Sigmoid colon (tissue), 7 donors: ENCODE data around the gene NPAS2. TPM values are rescaled to one million over a fixed set of nuclear protein-coding genes. Genes with fewer than 3 reads are reported as not detected.

Experiments
- DNase-seq: peaks from one replicate; pipeline ENCODE4 v3.0.0-alpha.2; 2019
- H3K27ac ChIP-seq, 4 donors: fragments of 200-600 bp; sonication (generic); one replicate each; pipeline ENCODE4 v1.5.1; 2016 to 2019; ENCODE audit warnings: mild to moderate bottlenecking in 1 of 4
- H3K27me3 ChIP-seq, 3 donors: fragments of 200-600 bp; sonication (generic); one replicate each; pipeline ENCODE4 v1.5.1; 2019; ENCODE audit warnings: mild to moderate bottlenecking in 1 of 3
- H3K36me3 ChIP-seq, 4 donors: fragments of 200-600 bp; sonication (generic); one replicate each; pipeline ENCODE4 v1.5.1; 2016 to 2019
- H3K4me1 ChIP-seq, 4 donors: fragments of 200-600 bp; sonication (generic); one replicate each; pipeline ENCODE4 v1.5.1; 2017 to 2019
- H3K4me3 ChIP-seq, 4 donors: fragments of 200-600 bp; sonication (generic); one replicate each; pipeline ENCODE4 v1.5.1; 2017 to 2019; ENCODE audit warnings: mild to moderate bottlenecking in 2 of 4, moderate library complexity in 1 of 4
- H3K9me3 ChIP-seq, 4 donors: fragments of 200-600 bp in 3 of 4; sonication (generic) in 3 of 4; one replicate each; pipeline versions ENCODE4 v1.5.1 to v1.6.1; 2013 to 2019
- EP300 ChIP-seq, 4 donors: sonication (generic); formaldehyde crosslinking; IDR thresholded peaks; one replicate each; pipeline ENCODE4 v1.6.1; 2017; ENCODE audit warnings: antibody characterized with exemption in 4 of 4
- POLR2A ChIP-seq, 2 donors: fragments of 450-650 bp; IDR thresholded peaks; one replicate each; pipeline ENCODE4 v1.6.1; 2016; ENCODE audit warnings: antibody characterized with exemption in 2 of 2, mild to moderate bottlenecking in 2 of 2, moderate library complexity in 2 of 2
- POLR2AphosphoS5 ChIP-seq, 4 donors: sonication (generic); formaldehyde crosslinking; IDR thresholded peaks; one replicate each; pipeline ENCODE4 v1.6.1; 2017; ENCODE audit warnings: antibody characterized with exemption in 4 of 4
- WGBS, 2 donors: extraction: QIAGEN DNeasy Blood & Tissue Kit; methylation state at CpG; one replicate each; pipeline ENCODE4 v1.1.7; 2013; 5-methylcytosine and 5-hydroxymethylcytosine counted together
- intact Hi-C: fragments of 100-400 bp; cut with DNase I; formaldehyde crosslinking; loops from one replicate; pipeline ENCODE4 v1.15.1; 2023
- polyA plus RNA-seq, 3 donors: library from polyadenylated mRNA; stranded (reverse); fragments of 200-250 nt; gene quantifications; one replicate each; pipeline ENCODE4 v1.2.3, GENCODE V29; 2013
- total RNA-seq, 4 donors: library from RNA; depleted of rRNA; stranded (reverse); fragments of >200 nt; gene quantifications; one replicate each; pipeline ENCODE4 v1.1.0, GENCODE V29; 2016
- TF ChIP-seq, protein P1 (sequence below), 4 experiments: fragments of 450-650 bp in 3 of 4; fragments of 200-600 bp in 1 of 4; IDR thresholded peaks; one replicate each; pipeline ENCODE4 v1.5.1; 2016 to 2019; ENCODE audit warnings: antibody characterized with exemption in 4 of 4, mild to moderate bottlenecking in 3 of 4, moderate library complexity in 2 of 4
- donor health status: healthy with polysubstance abuse.
- donor health status: Bipolar disorder and iron deficiency.
- donor health status: healthy.

NPAS2 gene
- total and polyA plus RNA-seq, 7 donors, result 14.2 to 53.9 (median 23.2) TPM

DNA sequence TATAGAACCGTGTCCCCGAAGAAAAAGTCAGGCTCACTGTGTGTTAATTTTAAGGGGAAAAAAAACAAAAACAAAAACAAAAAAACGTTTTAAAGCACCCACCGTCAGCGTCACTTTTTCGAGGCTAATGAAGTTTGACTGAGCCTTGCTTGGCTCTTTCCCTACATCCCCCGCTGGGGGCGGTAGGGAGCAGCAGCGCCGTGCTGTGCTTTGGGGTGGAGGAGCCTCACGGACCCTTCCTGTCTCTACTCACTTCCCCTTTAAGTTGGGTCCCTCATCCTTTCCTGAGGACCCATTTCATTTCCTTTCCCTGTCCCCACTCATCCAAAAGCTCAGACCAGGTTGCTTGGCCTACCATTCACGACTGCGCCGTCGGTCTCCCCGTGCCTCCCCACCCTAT lies 99.4 kb downstream of the NPAS2 start:
- H3K9me3 ChIP-seq, result no peaks in the 10 kb centered on the region
- H3K27me3 ChIP-seq, result no peaks in the 10 kb centered on the region
- no peak overlapping the region for H3K27ac ChIP-seq
- intact Hi-C loops, result no loop called here
- DNase-seq, result no peak
- no peak overlapping the region for H3K4me3 ChIP-seq
- 49 to 85% methylated on average over 16 of the region's 16 CpGs for WGBS, 2 donors
- peaks cover 0 to 11% (median 3%) of the 10 kb centered on the region in 4 donors for H3K4me1 ChIP-seq
- TF ChIP-seq POLR2A (IDR thresholded peaks at IDR 0.05) (no peak), EP300 (IDR thresholded peaks at IDR 0.05) (no peak), POLR2AphosphoS5 (IDR thresholded peaks at IDR 0.05) (no peak)
- TF ChIP-seq, protein P1, sequence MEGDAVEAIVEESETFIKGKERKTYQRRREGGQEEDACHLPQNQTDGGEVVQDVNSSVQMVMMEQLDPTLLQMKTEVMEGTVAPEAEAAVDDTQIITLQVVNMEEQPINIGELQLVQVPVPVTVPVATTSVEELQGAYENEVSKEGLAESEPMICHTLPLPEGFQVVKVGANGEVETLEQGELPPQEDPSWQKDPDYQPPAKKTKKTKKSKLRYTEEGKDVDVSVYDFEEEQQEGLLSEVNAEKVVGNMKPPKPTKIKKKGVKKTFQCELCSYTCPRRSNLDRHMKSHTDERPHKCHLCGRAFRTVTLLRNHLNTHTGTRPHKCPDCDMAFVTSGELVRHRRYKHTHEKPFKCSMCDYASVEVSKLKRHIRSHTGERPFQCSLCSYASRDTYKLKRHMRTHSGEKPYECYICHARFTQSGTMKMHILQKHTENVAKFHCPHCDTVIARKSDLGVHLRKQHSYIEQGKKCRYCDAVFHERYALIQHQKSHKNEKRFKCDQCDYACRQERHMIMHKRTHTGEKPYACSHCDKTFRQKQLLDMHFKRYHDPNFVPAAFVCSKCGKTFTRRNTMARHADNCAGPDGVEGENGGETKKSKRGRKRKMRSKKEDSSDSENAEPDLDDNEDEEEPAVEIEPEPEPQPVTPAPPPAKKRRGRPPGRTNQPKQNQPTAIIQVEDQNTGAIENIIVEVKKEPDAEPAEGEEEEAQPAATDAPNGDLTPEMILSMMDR (IDR thresholded peaks at IDR 0.05), result peak in 1 of 4 experiments; percentile 13
- H3K36me3 ChIP-seq, result no peaks in the 10 kb centered on the region

DNA sequence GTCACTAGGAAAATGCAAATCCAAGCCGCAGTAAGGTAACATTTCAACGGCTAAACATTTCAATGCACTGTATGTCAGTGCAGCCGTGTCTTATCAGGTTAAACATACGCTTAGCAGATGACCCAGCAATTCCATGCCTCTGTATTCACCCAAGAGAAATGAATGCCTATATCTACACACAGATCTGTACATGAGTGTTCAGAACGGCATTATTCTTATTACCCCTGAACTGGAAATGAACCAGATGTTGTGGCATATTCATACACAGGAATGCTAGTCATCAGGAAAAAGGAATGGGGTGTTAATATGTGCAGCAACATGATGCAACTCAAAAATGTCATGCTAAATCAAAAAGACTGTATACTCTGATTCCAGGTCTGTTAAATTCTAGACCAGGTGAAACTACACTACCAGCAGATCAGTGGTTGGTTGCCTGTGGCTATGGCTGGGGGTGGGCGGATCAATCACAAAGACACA lies 101.8 kb downstream of the NPAS2 start:
- intact Hi-C loops, result no loop called here
- Histone ChIP-seq H3K27me3 (no peaks in the 10 kb centered on the region), H3K36me3 (peaks cover 0 to 11% (median 0%) of the 10 kb centered on the region in 4 donors), H3K4me3 (no peak overlapping the region), H3K9me3 (no peaks in the 10 kb centered on the region), H3K4me1 (peaks cover 0 to 16% (median 7%) of the 10 kb centered on the region in 4 donors), H3K27ac (no peak overlapping the region)
- 75 to 77% methylated on average over 6 of the region's 6 CpGs for WGBS, 2 donors
- no peak for TF ChIP-seq EP300 (IDR thresholded peaks at IDR 0.05)
- TF ChIP-seq POLR2A (IDR thresholded peaks at IDR 0.05), result no peak
- TF ChIP-seq POLR2AphosphoS5 (IDR thresholded peaks at IDR 0.05), result no peak
- TF ChIP-seq, protein P1 (IDR thresholded peaks at IDR 0.05), result no peak
- no peak for DNase-seq

DNA sequence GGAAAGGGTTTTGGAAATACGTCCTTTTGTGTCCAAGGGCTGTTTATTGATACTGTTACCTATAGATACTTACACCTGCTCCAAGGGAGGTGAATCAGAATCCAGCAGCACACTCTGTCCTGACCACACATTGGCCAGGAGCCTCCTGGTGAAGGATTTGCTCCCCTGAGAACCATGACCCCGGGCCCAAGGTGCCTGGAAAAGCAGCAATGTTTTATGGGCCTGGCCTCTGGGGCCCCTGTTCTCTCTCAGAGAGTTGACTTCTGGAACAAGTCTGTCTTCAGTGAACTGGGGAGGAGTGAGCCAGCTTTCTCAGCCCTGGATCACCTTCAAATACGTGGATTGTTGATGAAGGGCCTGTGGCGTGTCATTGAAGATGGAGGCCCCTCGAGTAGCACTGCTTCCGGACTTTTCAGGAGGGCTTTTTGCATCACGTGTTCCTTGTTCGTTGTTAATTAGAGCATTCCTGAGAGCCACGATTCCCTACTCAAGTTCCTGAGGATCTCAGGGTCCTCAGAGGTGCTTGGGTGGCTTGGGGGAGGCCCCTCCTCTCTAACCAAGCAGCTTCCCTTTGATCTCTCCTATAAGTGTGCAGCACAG lies 103.6 kb downstream of the NPAS2 start:
- H3K4me3 ChIP-seq, result no peak overlapping the region
- DNase-seq, result no peak
- H3K4me1 ChIP-seq, result peaks cover 0 to 16% (median 7%) of the 10 kb centered on the region in 4 donors
- H3K36me3 ChIP-seq, result peaks cover 0 to 11% (median 0%) of the 10 kb centered on the region in 4 donors
- WGBS, 2 donors, result 89 to 90% methylated on average over 9 of the region's 9 CpGs
- H3K27ac ChIP-seq, result peak overlapping the region in 2 of 4 donors; percentile 71 to 80
- TF ChIP-seq POLR2AphosphoS5 (IDR thresholded peaks at IDR 0.05), result no peak
- TF ChIP-seq, protein P1 (IDR thresholded peaks at IDR 0.05), result no peak
- no peak for TF ChIP-seq EP300 (IDR thresholded peaks at IDR 0.05)
- TF ChIP-seq POLR2A (IDR thresholded peaks at IDR 0.05), result no peak
- intact Hi-C loops, result no loop called here
- no peaks in the 10 kb centered on the region for H3K27me3 ChIP-seq
- H3K9me3 ChIP-seq, result no peaks in the 10 kb centered on the region

DNA sequence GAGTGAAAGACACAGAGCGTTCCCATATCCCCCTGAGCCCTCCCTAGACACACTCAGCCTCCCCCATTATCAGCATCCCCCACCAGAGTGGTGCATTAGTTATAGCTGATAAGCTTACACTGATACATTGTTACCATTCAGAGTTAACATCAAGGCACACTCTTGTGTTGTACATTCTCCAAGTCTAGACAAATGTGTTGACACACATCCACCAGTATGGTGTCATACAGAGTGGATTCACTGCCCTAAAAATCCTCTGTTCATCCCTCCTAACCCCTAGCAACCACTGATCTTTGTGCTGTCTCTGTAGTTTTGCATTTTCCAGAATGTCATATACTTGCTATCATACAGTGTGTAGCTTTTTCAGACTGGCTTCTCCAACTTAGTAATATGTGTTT lies 104.2 kb downstream of the NPAS2 start:
- H3K27me3 ChIP-seq, result no peaks in the 10 kb centered on the region
- DNase-seq, result no peak
- H3K27ac ChIP-seq, result peak overlapping the region; percentile 49 to 80 (median 72)
- no peak for TF ChIP-seq POLR2A (IDR thresholded peaks at IDR 0.05)
- 84 to 95% methylated on average over 1 of the region's 1 CpG for WGBS, 2 donors
- peak overlapping the region in 1 of 4 donors; percentile 28 for H3K4me3 ChIP-seq
- H3K4me1 ChIP-seq, result peaks cover 0 to 16% (median 7%) of the 10 kb centered on the region in 4 donors
- peaks cover 0 to 11% (median 0%) of the 10 kb centered on the region in 4 donors for H3K36me3 ChIP-seq
- no peaks in the 10 kb centered on the region for H3K9me3 ChIP-seq
- intact Hi-C loops, result no loop called here

DNA sequence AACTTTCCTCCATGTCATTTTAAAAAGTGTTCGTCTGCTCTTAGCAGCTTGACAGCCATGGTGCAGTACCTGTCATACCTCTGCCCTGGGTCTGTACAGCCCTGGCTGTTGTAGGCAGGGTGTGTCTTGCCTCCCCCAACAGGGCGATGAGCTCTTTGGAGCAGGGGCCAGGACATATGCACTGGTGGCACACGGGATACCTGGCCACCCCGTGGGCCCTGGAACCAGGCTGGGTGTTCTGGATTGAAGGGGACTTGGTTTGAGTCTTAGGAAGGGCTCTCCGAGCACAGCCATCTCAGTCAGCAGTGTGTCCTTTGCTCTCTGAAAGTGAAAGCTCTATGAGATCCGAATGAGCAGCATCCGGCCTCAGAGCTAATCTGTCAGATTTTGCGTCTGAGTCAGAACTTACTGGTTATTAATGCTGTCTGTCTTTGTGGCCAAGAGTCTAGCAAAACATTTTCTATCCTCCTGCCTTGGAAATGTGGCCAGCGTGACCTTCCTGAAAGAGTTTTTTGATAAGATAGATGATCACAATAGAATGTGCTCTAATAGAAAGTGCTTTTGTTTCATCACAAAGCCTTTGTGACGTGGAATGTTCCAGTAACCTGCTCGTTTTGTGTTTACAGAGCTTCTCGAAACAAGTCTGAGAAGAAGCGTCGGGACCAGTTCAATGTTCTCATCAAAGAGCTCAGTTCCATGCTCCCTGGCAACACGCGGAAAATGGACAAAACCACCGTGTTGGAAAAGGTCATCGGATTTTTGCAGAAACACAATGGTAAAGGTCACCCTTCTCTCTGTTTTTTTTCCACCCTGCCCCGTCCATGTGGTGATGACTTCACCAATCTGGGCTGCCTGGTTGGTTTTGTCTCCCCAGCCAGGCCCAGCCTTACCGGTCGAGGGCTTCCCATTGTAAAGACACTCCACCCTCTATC lies 104.8 kb downstream of the NPAS2 start:
- TF ChIP-seq, protein P1 (IDR thresholded peaks at IDR 0.05), result no peak
- TF ChIP-seq POLR2AphosphoS5 (IDR thresholded peaks at IDR 0.05), result peak in 2 of 4 donors; percentile 8 to 10
- WGBS, 2 donors, result 37 to 57% methylated on average over 21 of the region's 21 CpGs
- Histone ChIP-seq H3K27me3 (no peaks in the 10 kb centered on the region), H3K36me3 (peaks cover 0 to 11% (median 0%) of the 10 kb centered on the region in 4 donors), H3K27ac (peak overlapping the region; percentile 49 to 80 (median 72)), H3K4me1 (peaks cover 0 to 16% (median 7%) of the 10 kb centered on the region in 4 donors), H3K9me3 (no peaks in the 10 kb centered on the region), H3K4me3 (peak overlapping the region in 3 of 4 donors; percentile 8 to 28 (median 25))
- DNase-seq, result no peak
- intact Hi-C loops, result no loop called here
